ENCODE measurements around the gene AKT3.

AKT3 gene

GRCh38 chr1:243751506-243751905, 98.5 kb downstream of the AKT3 start:
- Mint-ChIP-seq H3K4me3 (no peak overlapping the region), H3K9me3 (no peaks in the 10 kb centered on the region), H3K27ac (no peak overlapping the region), H3K27me3 (ENCODE audit: low read depth) (no peaks in the 10 kb centered on the region), H3K4me1 (peaks cover 15% of the 10 kb centered on the region), H3K36me3 (ENCODE audit: low read depth) (no peaks in the 10 kb centered on the region)
- no peak for TF ChIP-seq CTCF (IDR thresholded peaks at IDR 0.05; ENCODE audit: unreplicated experiment in 3 of 3)

GRCh38 chr1:243748706-243749283, 101.2 kb downstream of the AKT3 start:
- peaks cover 4% of the 10 kb centered on the region for H3K36me3 Mint-ChIP-seq (ENCODE audit: low read depth)
- H3K4me1 Mint-ChIP-seq, result peaks cover 21% of the 10 kb centered on the region
- no peak overlapping the region for H3K27ac Mint-ChIP-seq
- H3K4me3 Mint-ChIP-seq, result no peak overlapping the region
- H3K9me3 Mint-ChIP-seq, result no peaks in the 10 kb centered on the region
- TF ChIP-seq CTCF (IDR thresholded peaks at IDR 0.05; ENCODE audit: unreplicated experiment in 3 of 3), result peak; percentile 76 to 83 (median 81)
- no peaks in the 10 kb centered on the region for H3K27me3 Mint-ChIP-seq (ENCODE audit: low read depth)

GRCh38 chr1:243748227-243748626, 101.8 kb downstream of the AKT3 start:
- H3K9me3 Mint-ChIP-seq, result no peaks in the 10 kb centered on the region
- no peaks in the 10 kb centered on the region for H3K27me3 Mint-ChIP-seq (ENCODE audit: low read depth)
- no peak overlapping the region for H3K27ac Mint-ChIP-seq
- H3K4me3 Mint-ChIP-seq, result no peak overlapping the region
- H3K36me3 Mint-ChIP-seq (ENCODE audit: low read depth), result peaks cover 4% of the 10 kb centered on the region
- no peak for TF ChIP-seq CTCF (IDR thresholded peaks at IDR 0.05; ENCODE audit: unreplicated experiment in 3 of 3)
- H3K4me1 Mint-ChIP-seq, result peaks cover 21% of the 10 kb centered on the region

GRCh38 chr1:243746751-243747150, 103.3 kb downstream of the AKT3 start:
- Mint-ChIP-seq H3K27ac (peak overlapping the region in 1 of 3 experiments; percentile 15), H3K36me3 (ENCODE audit: low read depth) (peaks cover 8% of the 10 kb centered on the region), H3K4me3 (no peak overlapping the region), H3K4me1 (peaks cover 21% of the 10 kb centered on the region), H3K27me3 (ENCODE audit: low read depth) (no peaks in the 10 kb centered on the region), H3K9me3 (no peaks in the 10 kb centered on the region)
- TF ChIP-seq CTCF (IDR thresholded peaks at IDR 0.05; ENCODE audit: unreplicated experiment in 3 of 3), result no peak

- H3K9me3 Mint-ChIP-seq, result no peaks in the 10 kb centered on the region
- no peak overlapping the region for H3K4me3 Mint-ChIP-seq
- H3K27me3 Mint-ChIP-seq (ENCODE audit: low read depth), result no peaks in the 10 kb centered on the region
- H3K4me1 Mint-ChIP-seq, result peaks cover 14% of the 10 kb centered on the region
- peaks cover 8% of the 10 kb centered on the region for H3K36me3 Mint-ChIP-seq (ENCODE audit: low read depth)
- no peak for TF ChIP-seq CTCF (IDR thresholded peaks at IDR 0.05; ENCODE audit: unreplicated experiment in 3 of 3)
- no peak overlapping the region for H3K27ac Mint-ChIP-seq
These were observed 104.7 kb downstream of the AKT3 start for GRCh38 chr1:243745356-243745755.

GRCh38 chr1:243742819-243743218, 107.2 kb downstream of the AKT3 start:
- Mint-ChIP-seq H3K9me3 (no peaks in the 10 kb centered on the region), H3K4me3 (no peak overlapping the region), H3K27ac (no peak overlapping the region), H3K27me3 (ENCODE audit: low read depth) (no peaks in the 10 kb centered on the region), H3K4me1 (peaks cover 21% of the 10 kb centered on the region), H3K36me3 (ENCODE audit: low read depth) (peaks cover 8% of the 10 kb centered on the region)
- TF ChIP-seq CTCF (IDR thresholded peaks at IDR 0.05; ENCODE audit: unreplicated experiment in 3 of 3), result no peak

Data from nephron (organoid).